GM12801 (cell line): Measurements from ENCODE around the gene CRACR2B.

Experiments
- TF ChIP-seq, protein P1 (sequence below): IDR thresholded peaks from one replicate; pipeline ENCODE4 v1.5.1; 2011; ENCODE audit warnings: control low read depth; ENCODE audit not compliant: insufficient read length; ENCODE audit errors: extremely low read depth

CRACR2B gene

DNA sequence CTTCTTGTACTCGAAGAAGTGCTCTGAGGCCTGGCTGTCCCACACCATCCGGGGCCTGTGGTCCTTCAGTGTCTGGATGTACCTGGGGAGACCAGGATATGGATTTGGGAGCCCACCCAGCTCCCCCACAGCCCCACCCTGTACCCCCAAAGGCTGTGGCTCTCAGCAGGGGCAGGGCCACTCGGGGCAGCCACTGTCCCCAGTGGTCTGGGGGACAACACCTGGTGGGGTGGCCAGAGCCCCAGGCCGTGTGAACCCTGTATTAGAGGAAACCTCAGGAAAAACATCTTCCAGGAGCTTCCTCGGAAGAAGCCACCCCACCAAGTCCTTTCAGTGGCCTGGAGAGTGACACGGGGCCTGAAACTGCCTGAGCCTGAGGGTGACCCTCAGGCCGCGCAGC lies 42.7 kb downstream of the CRACR2B start:
- TF ChIP-seq, protein P1, sequence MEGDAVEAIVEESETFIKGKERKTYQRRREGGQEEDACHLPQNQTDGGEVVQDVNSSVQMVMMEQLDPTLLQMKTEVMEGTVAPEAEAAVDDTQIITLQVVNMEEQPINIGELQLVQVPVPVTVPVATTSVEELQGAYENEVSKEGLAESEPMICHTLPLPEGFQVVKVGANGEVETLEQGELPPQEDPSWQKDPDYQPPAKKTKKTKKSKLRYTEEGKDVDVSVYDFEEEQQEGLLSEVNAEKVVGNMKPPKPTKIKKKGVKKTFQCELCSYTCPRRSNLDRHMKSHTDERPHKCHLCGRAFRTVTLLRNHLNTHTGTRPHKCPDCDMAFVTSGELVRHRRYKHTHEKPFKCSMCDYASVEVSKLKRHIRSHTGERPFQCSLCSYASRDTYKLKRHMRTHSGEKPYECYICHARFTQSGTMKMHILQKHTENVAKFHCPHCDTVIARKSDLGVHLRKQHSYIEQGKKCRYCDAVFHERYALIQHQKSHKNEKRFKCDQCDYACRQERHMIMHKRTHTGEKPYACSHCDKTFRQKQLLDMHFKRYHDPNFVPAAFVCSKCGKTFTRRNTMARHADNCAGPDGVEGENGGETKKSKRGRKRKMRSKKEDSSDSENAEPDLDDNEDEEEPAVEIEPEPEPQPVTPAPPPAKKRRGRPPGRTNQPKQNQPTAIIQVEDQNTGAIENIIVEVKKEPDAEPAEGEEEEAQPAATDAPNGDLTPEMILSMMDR, result no peak

DNA sequence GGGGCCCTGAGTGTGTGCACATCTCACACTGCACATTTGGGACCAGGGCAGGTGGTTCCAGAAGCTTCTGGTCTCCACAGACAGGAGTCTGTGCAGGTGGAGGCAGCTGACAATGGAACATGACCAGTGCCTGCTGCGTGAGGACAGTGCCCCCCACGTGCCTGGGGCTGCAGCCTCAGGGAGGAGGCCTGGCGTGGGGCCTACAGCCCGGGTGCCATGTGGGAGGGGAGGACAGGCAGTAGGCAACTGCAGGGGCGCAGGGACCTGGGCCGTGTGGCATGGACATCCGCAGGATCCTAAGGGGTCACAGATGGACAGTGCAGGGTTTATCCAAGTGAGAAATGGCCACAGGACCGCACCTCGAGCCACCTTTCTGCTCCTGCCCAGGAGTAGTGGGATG lies 43.8 kb downstream of the CRACR2B start:
- TF ChIP-seq, protein P1, result no peak

DNA sequence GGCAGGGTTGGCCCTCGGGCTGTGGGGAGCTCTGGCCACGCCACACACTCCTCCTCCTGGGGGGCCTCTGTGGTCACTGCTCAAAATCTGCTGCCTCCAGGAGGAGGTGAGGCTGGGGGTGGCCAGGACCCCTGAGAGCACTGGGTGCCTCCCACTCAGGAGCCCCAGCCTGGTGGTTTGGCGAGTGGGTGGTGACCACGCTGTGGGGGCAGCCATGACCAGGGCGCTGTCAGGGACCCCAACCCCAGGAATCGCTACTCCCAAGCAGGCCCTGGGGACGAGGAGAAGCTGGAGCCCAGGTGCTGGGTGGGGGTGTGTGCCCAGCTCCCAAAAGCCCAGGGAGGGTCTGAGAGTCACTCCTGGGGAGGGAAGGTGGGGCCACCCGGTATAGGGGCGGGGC lies 45.1 kb downstream of the CRACR2B start:
- TF ChIP-seq, protein P1, result no peak

DNA sequence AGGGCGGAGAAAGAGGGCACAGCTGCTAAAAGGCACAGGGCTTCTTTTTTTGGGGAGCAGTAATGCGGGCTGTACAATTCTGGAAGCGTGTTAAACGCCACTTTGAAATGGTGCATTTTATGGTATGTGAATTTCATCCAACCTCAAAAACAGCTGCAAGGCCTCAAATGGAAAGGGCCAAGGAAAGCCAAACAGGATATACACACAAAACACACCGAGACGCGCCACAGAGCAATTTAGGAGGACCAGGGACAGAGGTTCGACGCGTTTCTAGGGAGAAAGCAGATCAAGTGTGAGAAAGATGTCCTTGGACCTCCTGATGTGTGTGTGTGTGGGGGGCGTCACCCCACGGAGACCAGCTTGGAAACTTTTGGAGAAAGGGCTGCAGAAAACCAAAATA lies 46.0 kb downstream of the CRACR2B start:
- TF ChIP-seq, protein P1, result no peak

DNA sequence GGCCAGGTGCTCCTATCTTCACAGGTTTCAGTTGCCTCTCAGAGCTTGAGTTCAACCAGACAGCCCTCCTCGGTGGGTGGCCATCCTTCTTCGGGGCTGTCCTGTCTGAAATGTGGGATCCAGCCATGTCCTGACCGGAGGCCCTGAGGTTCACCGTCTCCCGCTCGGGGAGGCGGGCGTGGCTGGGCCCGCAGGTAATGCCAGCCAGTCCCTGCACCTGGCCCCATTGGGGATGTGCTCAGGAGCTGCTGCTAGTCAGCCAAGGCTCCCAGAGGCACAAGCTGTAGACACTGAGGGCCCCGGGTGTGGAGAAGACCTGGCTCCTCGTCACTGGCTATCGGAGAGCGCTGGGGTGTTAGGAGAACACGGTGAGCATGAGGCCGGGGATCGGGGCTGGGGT lies 47.5 kb downstream of the CRACR2B start:
- TF ChIP-seq, protein P1, result no peak

DNA sequence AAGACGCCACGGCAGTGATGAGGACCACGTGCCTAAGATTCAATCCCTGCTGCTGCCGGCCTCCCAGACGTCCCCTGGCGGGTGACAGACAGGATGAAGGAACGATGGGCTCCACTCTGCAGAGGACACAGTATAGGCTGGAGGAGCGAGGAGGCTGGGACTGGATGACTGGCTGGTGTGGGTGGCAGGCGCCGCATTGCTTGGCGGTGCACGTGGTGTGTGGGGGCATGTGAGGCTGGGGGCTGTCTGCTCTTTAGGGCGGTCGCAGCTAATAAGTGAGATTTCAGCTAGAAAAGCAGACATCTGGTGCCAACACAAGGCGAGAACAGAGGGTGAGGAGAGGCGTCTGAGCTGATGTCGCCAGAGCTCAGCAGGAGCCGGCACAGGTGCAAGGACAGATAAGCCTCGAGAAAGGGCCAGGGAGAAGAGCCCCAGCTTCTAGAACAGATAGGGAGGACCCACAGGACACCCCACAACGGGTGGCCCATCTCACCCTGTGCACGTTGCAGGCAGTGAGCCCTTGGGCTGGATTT lies 48.1 kb downstream of the CRACR2B start:
- TF ChIP-seq, protein P1, result no peak

DNA sequence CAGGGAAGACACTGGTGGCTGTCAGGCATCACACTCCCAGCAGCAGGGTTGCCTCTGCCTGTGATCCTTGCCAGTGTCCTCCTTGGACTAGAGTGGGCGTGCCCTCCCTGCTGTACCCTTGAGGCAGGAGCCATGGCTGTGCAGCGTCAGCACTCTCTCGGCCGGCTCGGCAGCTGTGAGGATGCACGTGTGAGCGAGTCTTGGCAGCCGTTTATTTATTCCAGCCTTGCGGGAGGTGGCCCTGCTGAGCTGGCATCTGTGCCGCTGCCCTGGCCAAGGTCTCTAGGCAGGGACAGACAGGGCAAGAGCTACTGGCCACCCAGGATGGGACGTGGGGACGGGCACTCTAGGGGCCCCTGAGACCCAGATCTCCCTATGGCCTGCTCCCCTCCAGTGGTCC lies 48.8 kb downstream of the CRACR2B start:
- TF ChIP-seq, protein P1, result no peak
